ENCODE results near the gene XAB2.
"Not testable (repeated sequence)": the region's sequence is repeated elsewhere in the genome, so short reads cannot be mapped to it uniquely, and the experiment has no call there.

XAB2 gene

DNA sequence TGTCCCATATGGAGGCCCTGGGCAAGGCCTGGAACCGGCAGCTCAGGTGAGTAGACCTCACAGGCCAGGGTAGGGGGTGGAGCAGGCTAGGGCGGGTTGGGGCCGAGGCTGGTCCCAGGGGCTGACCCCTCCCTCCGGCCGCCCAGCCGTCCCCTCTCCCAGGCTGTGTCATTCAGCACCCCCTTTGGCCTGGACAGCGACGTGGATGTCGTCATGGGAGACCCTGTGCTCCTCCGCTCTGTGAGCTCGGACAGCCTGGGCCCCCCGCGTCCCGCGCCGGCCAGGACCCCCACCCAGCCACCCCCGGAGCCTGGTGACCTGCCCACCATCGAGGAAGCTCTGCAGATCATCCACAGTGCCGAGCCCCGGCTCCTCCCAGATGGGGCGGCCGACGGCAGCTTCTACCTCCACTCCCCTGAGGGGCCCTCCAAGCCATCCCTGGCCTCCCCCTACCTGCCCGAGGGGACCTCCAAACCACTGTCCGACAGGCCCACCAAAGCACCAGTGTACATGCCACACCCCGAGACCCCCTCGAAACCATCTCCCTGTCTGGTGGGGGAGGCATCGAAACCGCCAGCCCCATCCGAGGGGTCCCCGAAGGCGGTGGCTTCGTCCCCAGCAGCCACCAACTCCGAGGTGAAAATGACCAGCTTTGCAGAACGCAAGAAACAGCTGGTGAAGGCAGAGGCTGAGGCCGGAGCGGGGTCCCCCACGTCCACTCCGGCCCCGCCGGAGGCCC, 17.6 kb downstream of the XAB2 start:
- DNase-seq: no peak

DNA sequence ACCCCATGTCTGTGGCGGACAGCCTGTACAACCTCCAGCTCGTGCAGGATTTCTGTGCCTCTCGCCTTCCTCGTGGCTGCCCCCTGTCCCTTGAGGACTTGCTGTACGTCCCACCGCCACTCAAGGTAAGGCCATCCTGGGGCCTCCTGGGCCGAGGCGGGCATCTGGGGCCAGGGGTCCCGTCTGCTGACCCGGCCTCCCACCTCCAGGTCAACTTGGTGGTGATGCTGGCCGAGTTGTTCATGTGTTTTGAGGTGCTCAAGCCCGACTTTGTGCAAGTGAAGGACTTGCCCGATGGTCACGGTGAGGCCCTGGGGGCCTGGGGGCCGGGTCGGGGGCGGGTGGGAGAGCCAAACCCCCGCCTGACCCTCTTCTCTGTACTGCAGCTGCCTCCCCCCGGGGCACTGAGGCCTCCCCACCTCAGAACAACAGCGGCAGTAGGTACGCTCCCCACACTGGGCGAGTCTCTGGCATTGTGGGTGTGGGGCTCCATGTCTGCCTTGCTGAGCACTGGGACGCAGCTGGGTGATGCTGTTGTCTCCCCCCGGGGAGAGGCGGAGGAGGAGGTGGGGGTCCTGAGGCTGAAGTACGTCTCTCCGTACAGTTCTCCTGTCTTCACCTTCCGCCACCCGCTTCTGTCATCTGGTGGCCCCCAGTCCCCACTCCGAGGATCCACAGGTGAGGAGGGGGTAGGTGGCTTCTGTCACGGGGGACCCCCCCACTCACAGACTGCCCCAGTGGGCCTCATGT, 18.7 kb downstream of the XAB2 start:
- DNase-seq: no peak

DNA sequence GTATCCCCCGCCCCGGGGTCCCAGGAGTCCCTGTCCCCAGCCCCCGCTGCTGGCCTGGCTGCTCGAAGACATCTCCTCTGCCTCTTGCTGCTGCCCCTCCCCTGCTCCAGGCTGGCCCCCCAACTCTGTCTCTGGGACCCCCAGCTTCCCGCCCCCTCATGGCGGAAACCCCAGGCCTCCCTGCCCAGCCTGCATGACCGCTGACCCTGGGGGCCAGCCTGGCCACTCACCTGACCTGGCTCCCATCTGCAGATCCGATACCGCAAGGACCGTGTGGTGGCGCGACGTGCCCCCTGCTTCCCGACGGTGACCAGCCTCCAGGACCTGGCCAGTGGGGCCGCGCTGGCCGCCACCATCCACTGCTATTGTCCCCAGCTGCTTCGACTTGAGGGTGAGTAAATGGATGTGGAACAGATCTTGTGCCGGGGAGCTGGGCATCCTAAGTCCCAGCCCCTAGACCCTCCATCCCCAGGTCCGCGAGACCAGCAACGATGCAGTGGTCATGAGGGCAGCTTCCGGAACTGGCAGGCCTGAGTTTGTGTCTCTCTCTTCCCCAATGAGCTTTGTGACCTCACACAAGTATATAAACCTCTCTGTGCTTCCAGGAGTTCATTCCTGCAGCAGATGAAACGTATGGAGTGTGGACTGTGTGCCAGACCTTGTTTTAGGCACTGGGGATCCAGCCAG, 21.3 kb downstream of the XAB2 start:
- DNase-seq: no peak

DNA sequence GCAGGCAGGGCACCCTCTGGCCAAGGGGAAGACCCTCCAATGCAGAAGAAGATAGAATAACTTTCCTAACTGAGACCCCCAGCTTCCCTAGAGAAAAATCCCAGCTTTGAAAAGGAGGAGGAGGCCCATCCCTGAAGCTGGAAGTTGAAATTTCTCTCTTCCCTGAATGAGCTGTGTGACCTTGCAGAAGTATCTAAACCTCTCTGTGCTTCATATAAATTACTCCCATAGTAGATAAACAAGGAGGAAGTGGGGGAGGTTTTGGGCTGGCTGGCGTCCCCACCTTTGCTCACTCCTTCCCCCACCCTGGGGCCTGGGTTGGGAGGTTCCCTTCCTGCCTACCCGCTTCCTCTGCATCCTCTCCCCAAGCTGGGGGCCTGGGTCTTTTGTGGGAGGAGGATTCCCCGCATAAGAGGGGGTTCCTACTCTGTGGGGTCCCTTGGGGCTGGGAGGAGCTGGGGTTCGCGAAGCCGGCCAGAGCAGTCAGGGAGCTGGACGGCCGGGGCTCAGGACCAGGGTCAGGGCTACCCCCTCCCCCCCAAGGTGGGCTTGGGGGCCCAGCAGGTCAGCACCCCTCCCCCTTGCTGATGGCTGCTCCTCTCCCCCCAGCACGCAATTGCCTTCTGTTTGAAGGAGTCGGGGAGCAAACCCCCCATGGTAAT, 22.0 kb downstream of the XAB2 start:
- DNase-seq: no peak

DNA sequence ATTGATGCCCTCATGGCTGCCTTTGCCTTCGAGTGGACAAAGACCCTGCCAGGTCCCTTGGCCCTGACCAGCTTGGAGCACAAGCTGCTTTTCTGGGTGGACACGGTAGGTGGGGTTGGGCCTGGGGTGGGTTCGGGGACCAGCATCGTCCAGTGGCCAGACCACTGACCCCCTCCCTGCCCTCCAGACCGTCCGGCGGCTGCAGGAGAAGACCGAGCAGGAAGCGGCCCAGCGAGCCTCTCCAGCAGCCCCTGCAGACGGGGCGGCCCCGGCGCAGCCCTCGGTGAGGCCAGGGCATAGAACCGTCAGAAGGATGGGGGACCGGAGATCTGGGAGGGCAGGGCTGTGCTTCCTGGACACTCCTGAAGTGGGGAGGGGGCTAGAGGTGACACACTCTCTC, 23.1 kb downstream of the XAB2 start:
- no peak for DNase-seq

DNA sequence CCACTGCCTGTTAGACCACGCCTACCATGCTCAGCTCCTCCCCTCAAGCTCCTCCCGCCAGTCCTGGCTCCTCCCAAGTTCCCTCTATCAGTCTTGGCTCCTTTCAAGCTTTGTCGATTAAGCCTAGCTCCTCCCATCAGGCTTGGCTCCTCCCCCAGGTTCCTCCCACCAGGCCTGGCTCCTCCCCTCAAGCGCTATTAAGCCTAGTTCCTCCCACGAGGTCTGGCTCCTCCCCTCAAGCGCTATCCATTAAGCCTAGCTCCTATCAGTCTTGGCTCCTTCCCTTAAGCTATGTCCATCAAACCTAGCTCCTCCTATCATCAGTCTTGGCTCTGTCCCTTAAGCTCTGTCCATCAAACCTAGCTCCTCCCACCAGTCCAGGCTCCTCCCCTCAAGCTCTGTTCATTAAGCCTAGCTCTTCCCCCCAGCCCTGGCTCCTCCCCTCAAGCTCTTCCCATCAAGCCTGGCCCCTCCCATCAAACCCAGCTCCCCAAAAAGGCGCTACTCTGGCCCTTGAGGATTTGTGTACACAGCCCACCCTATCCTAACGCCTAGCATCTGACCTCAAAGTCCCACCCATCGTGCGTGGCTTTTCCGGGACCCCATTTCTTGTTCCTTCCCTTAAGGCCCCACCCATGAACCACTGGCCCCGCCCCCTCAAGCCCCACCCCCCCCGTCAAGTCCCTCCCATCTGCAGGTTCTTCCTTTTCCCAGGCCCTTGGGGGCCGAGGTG, 23.7 kb downstream of the XAB2 start:
- DNase-seq: no peak

DNA sequence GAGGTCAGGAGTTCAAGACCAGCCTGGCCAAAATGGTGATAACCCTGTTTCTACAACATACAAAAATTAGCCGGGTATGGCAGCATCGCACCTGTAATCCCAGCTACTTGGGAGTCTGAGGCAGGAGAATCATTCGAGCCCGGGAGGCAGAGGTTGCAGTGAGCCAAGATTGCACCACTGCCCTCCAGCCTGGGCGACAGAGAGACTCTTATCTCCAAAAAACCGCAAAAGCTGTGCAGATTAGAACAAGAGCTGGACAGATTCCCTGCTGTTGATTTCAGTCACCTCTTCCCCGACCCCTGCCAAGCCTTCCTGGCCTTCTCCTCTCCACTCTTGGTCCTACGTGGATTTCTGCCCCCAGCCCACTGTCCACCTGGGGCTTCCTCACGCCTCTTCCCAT, 25.4 kb downstream of the XAB2 start:
- no peak for DNase-seq

DNA sequence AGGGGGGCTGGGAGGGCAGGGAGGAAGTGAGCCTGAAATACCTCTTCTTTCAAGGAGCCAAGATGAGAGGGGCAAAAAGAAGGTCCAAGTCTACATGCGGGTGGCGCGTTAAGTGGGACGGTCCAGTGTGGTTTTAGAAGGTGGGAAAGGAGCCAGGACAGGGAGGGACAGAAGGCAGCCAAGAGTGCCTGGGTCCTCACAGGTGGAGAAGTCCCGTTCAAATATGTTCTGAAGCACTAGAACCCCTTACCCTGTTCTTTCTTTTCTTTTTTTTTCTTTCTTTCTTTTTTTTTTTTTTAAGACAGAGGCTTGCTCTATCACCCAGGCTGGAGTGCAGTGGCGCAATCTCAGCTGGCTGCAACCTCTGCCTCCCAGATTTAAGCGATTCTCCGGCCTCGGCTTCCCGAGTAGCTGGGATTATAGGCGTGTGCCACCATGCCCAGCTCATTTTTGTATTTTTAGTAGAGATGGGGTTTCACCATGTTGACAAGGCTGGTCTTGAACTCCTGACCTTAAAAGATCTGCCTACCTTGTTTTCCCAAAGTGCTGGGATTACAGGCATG, 26.3 kb downstream of the XAB2 start:
- DNase-seq: no peak

DNA sequence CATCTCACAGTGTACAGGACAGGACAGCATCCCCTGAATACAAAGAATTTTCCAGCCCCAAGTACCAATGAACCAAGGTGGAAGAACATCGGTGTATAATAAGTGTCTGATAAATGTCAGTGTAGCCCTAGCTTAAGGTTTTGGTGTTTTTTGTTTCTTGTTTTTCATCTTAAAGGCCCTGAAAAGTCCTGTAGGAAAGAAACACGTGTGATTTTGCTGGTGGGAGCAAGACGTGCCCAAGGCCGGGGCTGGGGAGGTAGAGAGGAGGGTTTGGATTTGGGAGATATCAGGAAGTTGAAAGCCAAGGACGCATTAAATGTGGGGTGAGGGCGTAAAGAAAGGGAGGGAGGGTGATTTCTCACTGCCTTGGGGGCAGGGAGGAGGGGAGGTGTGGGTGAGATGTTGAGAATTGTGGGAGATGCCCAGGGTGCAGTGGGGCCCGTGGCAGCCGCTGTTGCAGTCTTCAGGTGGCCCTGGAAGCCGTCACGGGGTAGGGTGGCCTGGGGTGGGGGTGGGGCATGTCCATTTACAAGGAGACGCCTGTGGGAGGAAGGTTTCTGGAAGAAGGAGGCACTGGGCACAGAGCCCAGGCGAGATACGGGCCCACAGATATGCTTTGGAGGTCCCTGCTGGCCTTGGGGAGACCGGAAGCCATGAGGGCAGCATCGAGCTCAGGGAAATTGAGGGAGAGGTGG, 27.0 kb downstream of the XAB2 start:
- DNase-seq: no peak

DNA sequence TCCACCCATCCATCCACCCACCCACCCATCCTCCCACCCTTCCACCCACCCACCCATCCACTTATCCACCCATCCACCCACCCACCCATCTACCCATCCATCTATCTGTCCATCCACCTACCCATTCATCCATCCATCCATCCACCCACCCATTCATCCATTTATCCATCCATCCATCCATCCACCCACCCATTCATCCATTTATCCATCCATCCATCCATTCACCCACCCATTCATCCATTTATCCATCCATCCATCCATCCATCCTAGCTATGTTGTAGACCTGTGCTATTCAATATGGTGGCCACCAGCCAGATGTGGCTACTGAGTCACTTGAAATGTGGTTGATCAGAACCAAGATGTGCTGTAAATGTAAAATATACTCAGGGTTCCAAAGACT, 28.6 kb downstream of the XAB2 start:
- DNase-seq: no peak

DNA sequence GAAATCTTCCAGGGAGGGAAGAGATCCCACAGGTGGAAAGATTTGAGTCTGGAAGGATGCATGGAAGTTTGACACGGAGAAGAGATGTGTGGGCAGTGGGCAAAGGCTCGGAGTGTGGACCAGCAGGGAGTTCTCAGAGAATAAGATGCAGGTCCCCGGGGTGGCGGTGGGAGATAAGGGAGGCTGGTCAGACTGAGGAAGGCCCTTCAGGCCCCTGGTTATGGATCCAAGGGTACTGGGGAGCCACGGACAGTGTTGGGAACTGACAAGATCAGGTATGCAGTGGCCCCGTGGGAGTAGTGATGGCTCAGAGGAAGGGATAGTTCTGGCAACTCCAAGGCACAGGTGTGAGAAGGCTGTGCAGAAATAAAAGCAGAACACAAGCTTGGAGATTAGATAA, 31.2 kb downstream of the XAB2 start:
- no peak for DNase-seq

DNA sequence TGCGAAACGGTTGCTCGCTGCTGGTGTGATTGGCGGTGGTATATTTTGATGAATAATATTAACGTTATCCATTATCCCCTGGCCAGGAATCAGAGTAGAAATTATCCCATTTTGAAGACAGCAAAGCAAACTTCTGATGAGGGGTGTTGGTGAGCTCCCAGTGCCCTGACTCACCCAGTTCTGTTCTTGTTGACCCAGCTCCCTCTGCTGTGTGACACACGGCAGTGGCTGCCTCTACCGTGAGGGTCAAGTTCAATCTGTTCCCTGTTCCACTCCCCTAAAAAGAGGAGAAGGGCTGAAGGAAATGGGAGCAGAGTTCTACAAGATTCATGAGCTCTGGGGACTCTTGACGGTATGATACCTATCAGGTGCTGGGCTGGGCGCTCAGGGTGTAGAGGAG, 31.7 kb downstream of the XAB2 start:
- no peak for DNase-seq

DNA sequence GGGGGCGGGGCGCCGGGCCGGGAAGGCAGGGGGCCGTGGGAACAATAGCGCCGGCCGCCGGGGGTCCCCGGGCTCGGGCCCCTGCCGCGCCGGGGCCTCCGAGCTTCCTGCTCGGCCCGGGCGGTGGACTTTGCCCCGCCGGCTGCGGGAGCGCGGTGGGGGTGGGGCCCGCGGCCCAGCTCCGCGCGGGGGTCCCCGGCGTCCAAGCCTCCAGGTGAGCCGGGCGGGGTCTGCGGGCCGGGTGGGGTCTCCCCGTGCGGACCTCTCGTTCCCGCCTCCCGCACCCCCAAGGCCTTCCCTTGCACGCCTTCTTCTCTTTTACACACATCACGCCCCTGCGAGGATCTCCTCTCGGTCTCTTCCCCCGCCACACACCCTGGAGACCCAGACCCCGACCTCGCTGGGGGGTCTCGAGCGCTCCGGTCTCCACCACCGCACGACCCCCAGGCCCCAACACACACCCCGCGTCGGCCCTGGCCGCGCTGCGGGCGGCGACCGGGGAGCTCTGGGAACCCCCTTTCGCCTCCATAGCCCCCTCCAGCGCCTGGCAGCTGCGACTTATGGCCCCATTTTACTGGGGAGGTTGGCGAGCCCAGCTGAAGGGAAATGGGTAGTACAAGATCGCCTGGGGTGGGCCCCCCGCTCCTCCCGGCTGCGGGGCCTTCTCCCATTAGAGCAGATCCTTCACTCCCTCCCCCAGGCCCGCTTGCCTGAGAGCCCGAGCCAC, 33.0 kb downstream of the XAB2 start:
- no peak for DNase-seq

DNA sequence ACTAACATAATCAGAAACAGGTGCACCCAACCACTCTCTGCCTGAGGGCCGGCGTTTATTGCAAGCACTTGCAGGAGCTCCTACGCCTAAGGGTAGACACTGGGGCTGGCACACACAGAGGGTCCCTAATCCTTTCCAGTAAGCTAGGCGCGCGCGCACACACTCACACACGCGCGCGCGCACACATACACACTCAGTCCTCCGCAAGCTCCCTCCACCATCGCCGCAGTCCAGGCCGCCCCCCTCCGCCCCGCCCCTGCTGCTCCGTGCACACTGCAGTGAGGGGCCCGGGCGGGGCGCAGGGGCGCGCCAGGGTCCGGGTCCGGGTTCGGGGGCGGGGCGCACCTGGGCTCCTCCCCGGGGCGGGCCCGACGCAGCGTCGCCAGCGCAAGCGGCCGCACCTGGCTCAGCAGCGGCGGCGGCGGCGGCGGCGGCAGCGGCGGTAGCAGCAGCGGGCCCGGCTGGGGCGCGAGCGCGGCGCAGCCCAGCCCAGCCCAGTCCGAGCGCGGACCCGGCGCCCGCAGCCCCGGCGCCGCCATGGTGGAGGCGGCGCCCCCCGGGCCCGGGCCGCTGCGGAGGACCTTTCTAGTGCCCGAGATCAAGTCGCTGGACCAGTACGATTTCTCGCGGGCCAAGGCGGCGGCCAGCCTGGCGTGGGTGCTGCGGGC, 33.7 kb downstream of the XAB2 start, which contains the start of gene CAMSAP3:
CAMSAP3 (plus strand) TSS at position 398 of the 668 bp plus-strand sequence; CDS start at position 538, 140 bp downstream.
- DNase-seq: peak; percentile 81

DNA sequence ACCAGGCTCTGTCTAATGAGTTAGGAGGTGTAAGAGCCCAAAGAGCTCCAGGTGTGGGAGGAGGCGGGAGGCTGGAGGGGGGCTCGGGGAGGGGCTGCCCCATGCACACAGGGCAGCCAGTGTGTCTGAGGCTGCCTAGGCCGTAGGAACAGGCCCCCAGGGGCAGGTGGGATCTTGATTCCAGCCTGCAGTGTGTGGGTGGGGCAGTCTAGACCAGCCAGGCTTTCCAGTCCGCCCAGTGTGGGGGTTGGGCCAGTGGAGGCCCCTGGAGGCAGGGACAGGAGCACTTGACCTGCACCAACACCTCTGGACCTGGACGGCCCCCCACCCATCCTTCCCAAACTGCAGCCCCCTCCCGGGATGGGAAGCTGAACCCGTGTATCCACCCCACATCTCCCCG, 39.1 kb downstream of the XAB2 start:
- no peak for DNase-seq

DNA sequence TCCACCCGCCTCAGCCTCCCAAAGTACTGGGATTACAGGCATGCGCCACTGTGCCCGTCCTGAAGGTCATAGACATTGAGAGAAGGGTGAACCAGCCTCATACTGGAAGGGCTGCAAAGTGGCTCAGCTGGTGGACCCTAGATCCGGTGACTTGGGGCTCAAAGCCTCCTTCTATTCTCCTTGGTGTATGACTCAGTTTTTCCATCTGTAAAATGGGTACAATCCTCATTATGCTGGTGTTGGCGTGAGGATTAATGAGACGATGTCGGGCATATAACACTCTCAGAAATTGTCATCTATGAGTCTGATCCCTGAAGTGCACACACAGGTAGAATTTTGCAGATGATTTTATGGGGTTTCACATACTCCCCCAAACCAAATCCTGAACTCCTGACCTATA, 39.5 kb downstream of the XAB2 start:
- no peak for DNase-seq

DNA sequence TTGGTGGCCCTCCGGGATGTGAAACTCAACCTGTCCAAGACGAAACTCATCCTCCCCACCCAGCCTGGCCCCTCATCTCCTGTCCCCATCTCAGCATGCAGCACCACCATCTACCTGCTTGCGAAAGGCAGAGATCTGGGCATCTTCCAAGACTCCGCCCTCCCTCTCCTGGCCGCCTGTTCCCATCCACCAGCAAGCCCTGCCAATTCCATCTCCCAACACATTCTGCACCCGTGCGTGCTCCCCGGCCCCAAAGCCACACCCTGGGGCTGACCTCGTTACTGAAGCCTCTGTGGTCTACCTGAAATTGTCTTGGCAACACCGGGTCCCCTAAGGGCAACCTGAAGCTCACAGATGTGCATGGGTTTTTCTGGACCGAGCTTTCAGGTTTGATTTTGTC, 46.9 kb downstream of the XAB2 start:
- DNase-seq: no peak

DNA sequence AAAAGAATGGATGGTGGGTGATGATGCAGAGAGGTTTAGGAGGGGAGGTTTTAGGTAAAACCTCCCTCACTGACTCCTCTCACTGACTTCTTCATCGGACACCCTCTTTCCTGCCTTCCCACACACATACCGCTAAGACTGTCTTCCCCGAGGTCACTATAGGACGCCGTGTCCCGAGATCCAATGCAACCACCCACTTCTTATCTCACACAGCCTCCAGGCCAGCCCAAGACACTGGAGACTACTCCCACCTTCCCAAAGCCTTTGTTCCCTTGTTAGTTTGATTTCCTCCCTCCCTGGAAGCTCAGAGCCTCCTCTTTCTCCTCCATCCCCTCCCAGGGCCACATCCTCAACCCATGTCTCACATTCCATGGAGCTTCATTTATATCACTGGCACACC, 50.2 kb downstream of the XAB2 start:
- DNase-seq: no peak

DNA sequence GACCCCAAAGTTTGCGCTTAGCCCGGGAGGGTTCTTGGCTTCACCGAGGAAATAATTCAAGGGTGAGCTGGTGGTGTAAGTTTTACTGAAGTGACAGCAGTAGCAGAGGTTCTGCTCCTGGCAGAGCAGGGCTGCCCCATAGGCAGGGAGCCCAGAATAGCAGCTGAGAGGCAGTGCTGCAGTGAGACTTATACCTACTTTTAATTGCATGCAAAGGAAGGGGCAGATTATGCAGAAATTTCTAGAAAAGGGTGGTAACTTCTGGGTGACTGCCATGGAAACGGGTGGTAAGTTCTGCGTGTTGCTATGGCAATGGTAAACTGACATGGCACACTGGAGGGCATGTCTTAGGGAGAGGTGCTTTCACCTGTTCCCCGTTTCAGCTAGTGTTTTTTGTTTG, 51.2 kb downstream of the XAB2 start:
- DNase-seq: no peak

DNA sequence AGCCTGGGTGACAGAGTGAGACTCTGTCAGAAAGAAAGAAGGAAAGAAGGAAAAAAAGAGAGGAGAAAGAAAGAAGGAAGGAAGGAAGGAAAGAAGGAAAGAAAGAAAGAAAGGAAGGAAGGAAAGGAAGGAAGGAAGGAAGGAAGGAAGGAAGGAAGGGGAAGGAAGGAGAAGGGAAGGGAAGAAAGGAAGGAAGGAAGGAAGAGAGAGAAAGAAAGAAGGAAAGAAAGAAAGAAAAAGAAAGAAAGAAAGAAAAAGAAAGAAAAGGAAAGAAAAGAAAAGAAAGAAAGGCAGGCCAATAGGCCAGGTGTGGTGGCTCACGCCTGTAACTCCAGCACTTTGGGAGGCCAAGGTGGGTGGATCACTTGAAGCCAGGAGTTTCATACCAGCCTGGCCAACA, 51.9 kb downstream of the XAB2 start:
- not testable (repeated sequence) for DNase-seq

All from NCI-H1105 treated with DMSO at 0.1 percent for 48 hours (cell line).